Activated CD8-positive, alpha-beta memory T cell treated with anti-CD3 and anti-CD28 coated beads, Interleukin-2, amount 50 U/mL, for 24 hours (primary cell): ENCODE measurements around the gene MYBPC2.
A peak's percentile ranks its signal among the peaks of the same experiment; 100 is the strongest.

Source experiments
- DNase-seq: peaks from one replicate; pipeline ENCODE4 v3.0.0-alpha.2; 2020; ENCODE audit errors: extremely low read depth

MYBPC2 gene

DNA sequence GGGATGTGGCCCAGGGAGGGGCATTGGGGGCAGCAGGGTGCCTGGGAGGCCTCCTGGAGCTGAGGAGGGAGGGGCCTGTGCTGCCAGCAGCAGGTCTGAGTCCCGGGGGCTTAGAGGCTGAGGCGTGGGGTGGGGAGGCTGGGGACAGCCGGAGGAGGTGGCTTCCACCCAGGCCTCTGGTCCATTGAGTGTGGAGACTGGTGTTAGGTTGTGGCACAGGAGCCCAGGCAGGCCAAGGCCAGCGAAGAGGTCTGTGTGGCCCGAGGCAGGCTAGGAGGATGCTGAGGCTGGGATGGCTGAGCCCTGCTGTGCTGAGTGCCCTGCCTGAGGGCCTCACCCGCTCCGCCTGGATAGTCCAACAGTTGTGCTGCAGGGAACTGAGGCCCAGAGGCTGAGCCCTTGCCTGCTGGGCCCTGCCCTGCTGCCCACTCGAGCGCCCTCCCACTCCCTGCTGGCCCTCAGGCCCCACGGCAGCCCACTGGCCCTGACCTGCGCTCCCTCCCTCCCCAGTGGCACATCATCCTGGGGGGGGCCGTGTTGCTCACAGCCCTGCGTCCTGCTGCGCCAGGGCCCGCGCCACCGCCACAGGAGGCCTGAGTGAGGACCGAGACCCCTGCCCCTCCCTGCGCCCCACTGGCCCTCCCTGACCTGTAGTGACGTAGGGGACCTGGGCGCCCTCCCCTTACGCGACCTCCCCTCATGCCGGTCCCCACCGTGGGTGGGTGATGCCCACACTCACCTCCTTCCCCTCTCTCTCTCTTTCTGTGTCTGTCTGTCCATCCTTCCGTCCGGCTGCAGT is 48.9 kb downstream of the MYBPC2 start:
- no peak for DNase-seq

DNA sequence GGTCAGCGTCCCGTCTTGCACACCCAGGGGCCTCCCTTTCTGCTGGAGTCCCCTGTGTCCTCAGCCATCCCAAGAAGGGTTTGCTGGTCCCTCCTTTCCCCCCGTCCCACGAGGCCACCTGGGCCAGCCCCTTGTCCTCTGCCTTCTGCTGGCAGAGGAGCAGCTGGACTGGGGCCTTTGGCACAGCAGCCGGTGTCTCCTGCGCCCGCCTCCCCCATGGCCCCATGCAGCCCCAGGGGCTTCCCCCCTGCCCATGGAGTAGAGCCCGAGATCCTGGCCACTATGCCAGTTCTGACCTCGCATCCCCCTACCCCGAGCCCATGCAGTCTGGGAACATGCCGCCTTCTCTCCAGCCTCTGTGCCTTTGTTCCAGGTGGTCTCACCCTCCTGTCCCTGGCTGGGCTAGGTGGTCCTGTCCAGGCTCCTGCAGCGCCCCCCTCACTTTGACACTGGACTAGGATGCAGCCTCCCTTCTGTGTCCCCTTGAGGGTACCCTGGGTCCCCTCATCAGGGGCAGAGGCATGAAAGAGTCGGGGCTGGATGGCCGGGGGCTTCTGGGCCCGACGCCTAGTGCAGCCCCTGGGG is 49.7 kb downstream of the MYBPC2 start:
- DNase-seq = no peak

DNA sequence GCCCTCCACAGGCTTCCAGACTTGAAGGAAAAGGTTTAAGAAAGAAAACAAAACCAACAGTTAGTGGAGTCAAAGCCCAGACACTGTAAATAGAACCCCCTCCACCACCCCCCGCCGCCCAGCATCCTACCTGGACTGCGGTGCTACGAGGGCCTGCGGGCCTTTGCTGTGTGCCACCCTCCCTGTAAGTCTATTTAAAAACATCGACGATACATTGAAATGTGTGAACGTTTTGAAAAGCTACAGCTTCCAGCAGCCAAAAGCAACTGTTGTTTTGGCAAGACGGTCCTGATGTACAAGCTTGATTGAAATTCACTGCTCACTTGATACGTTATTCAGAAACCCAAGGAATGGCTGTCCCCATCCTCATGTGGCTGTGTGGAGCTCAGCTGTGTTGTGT is 50.2 kb downstream of the MYBPC2 start:
- no peak for DNase-seq

DNA sequence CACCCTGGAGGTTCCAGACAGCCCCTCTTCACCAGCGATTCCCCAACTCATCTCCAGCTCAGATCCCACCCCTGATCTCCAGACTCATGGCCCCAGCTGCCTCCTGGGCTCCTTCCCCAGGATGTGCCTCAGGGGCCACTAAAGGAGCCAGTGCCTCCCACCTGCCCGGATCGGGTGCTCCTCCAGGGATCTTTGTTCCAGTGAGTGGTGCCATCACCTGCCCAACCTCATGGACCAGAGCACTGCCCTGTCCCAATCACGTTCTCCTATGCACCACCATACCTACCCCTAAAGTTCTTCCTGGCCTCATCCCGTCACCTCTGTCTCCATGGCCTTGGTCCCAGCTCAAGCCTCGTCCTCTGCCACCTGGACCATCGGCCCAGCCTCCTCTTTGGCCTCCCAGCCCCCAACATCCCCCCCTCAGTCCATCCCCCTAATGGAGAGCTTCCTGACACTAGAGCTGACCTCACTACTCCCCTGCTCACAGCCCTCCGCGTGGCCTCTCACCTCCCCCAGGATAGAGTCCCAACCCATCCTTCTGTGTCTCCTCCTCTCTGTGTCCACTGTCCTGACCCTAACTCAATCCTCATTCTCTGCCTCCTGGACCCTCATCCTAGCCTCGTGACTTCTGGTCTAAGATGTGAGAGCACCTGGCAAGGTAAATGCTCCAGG is 52.7 kb downstream of the MYBPC2 start:
- DNase-seq = no peak

DNA sequence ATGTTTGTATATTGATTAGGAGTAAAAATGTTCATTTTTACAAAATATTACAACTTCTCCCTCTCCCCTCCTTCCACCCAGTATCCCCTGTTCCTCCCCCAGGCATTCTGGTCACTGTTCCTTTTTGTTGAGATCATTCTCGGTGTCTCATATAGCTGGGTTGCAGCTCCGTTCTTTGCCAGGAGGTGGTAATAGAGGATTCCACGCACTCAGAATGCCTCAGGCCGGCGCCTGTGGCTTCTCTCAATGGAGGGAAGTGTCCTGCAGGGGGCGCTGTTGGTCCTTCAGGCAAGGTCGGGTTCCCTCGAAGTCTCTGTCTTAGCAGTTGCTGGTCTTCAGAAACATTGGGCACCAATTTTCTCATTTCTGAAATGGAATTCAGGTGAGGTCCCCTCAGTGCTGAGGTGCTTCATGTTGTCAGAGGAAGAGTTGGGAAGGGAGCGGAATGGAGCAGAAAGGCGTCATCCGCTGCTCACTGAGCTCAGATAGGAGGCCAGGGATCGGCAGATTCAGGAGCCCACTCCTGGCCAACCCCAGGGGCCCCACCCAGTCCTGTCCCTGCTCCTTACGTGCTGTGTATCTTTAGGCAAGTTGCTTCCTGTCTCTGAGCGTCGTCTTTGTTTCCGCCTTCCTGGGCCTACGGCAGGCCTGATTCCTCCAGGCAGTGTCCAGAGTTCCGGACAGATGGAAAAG is 54.3 kb downstream of the MYBPC2 start:
- DNase-seq = peak; percentile 28

DNA sequence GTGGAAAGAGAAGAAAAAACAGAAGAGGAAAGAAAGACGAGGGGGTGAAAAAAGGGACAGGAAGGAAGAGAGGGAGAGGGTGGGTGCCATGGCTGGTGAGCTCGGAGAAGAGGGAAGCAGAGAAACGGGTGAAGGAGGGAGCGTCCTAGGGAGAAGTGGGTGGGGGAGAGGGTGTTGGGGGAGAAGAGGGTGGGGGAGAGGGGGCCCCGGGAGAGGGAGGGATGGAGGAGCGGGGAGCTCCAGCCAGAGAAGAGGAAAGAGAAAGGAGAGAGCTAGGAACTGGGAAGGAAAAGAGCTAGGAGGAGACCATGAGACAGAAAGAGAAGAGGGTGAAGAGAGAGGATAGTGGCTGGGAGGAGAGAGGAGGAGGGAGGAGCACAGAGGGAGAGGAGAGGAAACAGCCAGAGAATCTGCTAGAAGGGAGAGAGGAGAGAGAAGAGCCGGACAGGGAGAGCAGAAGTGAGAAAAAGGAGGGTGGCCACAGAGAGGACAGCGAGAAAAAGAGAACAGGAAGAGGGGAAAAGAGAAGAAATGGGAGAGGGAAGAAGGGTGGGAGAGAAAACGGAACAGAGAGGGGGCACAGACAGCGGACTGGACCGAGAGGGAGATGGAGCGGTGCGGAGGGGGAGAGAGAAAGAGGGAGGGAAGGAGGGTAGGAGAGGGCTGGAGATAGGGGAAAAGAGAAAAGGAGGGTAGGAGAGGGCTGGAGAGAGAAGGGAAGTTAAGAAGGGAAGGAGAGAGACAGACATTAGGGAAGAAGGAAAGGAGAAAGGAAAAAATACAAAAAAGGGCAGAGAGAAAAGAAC is 55.9 kb downstream of the MYBPC2 start:
- no peak for DNase-seq

DNA sequence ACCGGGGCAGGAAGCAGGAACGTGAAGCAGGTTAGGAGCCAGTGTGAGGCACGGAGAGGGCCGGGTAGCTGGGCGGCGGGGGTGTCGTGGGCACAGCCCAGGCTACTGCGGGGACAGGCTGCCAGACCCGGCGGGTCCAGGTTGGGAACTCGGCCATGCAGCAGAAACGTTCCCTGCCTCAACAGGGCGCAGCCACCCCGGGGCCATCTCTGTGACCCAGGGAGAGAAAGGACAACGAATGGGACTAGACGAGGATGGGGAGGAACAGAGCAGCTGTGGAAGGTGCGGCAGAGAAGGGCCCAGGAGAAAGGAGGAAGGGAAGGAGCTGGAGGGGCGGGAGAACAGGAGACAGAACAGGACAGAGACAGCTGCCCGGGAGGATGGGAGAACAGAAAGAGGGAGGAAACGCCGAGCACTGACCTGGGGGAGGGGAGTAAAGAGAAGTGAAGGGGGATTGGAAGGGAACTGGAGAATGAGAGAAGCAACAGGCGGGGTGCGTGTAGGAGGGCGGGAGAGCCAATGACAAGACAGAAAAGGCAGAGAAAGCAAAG is 56.8 kb downstream of the MYBPC2 start:
- DNase-seq = no peak

DNA sequence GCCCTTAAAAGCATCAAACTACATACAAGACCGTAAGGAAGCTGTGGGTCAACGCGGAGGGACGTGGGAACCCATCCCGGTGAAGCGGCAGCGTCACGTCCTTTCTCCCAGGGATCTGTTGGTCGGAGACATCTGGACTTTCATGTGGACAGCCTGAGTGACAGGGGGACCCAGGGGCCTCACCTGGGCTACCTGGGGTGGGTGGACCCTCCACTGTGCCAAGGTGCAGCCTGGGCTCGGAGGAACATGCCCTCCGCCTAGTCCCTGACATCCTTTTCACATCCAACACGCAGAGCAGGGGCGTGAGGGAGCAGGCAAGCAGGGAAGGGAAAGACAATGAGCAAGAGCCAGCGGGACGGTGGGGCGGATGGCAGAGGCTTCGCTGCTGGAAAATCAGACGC is 57.7 kb downstream of the MYBPC2 start:
- no peak for DNase-seq

DNA sequence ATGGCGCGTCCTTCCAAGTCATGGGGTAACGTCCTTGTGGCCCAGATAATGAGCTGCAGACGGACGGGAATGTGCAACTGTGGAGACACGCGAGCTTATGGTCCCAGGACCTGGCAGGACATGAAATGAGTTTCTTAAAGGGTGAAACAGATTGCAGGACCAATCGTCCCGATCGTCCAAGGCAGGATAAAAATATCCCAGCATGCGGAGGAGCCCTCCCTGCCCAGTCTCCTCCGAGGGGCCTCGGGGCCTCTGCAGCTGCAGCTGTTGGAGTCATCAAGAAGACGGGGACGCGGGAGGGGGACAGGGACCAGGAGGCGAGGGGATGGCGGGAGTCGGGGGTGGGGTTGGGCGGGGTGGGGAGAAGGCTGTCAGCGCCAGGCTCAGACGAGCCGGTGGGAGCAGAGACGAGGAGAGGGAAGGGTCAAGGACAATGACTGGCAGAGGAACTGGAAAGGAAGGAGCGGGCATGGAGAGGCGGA is 58.3 kb downstream of the MYBPC2 start:
- DNase-seq = no peak

DNA sequence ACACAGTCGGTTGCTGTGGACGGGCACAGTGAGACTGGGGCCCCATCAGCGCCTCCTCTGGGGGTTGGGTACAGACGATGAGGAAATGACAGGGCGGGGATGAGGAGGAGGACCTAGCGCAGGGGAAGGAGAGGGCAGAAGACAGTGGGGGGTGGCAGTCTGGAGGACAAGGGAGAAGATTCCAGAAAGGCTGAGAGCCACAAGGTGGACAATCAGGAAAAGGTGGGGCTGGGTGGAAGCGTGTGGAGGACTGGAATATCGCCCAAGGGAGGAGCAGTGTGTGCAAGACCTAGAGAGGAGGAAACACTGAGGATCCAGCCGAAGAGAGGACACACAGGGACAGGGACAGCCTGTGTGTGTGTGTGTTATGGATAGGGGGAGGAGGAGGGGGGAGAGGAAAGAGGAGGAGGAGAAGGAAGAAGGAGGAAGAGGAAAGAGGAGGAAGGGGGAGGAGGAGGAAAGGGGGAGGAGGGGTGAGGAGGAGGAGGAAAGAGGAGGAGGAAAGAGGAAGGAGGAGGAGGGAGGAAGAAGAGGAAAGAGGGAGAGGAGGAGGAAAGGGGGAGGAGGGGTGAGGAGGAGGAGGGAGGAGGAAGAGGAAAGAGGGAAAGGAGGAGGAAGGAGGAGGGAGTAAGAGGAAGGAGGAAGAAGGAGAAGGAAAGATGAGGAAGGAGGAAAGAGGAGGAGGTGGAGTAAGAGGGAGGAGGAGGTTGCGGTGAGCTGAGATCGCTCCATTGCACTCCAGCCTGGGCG is 59.8 kb downstream of the MYBPC2 start:
- DNase-seq = no peak

DNA sequence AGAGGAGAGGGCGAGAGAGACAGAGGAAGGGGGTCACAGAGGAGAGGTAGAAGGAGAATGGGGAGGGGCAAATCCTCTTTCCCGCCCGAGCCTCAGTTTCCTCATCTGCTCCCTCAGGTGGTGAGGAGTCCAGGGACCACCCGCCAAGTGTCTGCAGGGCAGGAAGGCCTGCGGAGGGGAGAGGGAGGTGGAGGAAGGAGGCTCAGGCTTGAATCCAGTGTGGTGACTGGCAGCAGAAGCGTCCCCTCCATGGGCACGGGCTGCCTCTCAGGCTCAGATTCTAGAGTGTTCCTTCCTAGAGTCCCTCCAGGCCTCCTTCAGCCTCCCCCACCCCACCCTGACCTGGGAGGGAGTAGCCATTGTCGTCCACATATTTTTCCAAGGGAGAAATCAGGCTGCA is 60.5 kb downstream of the MYBPC2 start:
- DNase-seq = no peak

DNA sequence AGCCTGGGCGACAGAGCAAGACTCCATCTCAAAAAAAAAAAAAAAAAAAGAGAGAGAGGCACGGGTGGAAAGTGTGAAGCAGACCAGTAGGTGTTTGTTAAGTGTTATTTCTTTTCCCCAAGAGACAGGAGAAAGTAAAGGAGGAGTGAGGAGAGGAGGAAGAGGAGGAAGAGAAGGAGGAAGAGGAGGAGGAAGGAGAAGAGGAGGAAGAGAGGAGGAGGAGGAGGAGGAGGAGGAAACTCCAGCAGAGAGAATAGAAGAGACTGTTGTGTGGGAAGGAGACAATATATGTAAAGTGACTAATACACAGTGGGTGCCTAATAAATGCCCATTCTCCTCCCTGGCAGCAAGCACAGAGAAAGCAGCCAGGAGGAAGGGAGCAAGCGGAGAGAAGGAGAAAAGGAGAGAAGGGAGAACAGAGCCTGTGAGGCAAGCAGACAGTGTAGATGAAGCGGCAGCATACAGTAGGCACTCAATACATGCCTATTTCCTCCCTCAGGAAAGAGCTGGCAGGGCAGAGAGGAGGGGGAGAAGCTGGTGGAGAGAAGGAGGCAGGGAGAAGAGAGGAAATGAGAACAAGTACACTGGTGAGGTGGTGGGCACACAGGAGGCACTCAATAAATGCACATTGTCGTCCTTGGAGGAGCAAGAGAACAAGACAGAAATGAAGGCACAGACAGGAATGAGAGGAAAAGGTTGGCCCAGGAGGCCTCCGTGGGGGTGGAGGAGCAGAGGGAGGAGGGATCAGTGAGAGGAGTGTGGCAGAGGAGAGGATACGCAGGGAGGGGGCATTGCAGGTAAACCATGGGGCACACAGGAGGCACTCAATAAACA is 61.7 kb downstream of the MYBPC2 start:
- DNase-seq = no peak

DNA sequence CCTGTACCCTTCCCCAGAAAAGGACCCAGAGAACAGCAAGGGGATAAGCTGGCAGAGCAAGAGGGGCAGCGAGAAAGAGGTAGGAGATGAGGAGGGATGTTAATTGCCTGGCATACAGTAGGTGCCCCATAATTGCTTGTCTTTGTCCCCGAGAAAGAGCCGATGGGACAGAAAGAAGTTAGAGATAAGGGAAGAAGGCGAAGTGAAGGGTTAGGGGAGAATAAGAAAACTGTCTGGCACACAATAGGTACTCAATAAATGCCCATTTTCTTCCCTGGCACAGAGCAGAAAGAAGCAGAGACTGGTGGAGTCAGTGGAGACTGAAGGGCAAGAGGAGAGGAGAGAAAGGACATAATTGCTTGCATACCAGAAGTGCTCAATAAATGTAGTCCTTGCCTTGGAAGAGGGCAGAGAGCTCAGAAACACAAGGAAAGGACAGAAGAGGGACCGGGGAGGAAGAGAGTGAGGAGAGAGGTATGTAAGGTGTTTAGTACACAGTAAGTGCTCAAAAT is 62.4 kb downstream of the MYBPC2 start:
- no peak for DNase-seq

DNA sequence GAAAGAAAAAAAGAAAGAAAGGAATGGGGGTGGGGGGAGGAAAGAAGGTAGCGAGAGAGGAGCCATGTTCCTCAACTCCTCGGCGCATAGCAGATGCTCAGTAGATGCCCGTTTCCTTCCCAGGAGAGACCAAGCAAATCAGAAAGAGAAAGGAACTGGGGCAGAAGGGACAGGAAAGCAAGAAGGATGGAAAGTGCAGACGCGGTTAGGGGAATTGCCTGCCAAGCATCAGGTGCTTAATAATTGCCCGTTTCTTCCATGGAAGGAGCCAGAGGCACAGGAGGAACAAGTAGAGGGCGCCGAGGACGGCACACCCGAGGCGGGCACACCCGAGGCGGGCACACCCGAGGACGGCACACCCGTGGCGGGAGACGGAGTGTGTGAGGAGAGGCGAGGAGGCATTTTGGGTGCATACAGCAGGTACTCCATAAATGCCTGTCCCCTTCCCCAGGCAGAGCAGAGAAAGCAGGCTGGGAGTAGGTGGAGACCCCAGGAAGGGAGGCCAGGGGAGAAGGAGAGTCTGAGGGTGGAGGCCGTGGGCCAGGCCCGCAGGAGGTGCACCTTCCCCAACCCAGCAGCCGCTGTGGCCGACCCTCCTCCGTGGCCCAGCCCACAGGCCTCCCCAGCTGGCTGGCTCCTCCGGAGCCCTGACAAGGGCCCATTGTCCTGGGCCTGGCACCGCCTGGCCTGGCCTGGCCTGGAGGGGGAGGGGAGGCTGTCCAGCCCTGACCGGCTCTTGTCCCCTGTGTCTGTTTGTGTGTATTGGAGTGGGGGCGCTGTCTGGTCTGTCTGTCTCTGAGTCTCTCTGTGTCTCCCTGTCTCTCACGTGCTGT is 63.7 kb downstream of the MYBPC2 start:
- no peak for DNase-seq

DNA sequence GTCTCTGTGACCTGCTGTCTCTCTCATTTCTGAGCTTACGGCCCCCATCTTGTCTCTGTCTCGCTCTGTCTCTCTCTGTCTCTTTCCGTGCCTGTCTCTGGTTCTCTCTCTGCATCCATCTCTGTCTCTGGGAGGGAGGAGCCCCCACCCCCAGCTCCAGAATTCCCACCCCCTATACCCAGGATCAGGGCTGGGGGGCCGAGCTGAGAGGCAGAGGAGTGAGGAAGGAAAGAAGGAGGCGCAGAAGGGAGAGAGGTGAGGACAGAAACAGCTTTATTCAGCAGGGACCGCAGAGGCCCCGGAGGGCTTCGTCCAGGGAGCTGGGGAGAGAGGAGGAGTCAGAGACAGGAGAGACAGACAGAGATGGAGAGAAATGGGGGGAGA is 64.3 kb downstream of the MYBPC2 start:
- no peak for DNase-seq

DNA sequence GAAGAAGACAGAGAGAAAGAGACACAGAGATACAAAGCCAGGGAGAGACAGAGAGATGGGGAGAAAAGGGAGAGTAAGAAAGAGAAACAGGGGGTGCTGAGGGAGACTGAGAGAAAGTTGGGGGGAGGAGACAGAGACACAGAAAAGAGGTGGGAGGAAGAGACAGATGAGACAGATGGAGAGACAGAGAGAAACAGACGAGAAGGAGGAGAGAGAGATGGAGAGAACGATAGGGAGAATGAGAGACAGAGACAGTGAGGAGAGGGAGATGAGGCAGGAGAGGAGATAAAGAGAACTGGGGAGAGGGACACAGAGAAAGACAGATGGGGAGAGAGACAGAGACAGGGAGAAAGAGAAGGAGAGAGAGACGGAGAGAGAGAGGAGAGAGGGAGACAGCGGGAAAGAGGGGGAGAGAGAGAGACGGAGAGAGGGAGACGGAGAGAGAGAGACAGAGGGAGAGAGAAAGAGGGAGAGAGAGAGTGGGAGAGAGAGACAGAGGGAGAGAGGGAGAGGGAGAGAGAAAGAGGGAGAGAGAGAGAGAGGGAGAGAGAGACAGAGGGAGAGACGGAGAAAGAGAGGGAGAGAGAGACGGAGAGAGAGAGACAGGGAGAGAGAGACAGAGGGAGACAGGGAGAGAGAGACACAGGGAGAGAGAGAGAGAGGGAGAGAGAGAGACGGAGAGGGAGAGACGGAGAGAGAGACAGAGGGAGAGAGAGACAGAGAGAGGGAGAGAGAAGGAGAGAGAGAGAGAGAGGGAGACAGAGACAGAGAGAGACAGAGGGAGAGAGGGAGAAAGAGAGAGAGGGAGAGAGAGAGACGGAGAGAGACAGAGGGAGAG is 65.7 kb downstream of the MYBPC2 start:
- DNase-seq = no peak

DNA sequence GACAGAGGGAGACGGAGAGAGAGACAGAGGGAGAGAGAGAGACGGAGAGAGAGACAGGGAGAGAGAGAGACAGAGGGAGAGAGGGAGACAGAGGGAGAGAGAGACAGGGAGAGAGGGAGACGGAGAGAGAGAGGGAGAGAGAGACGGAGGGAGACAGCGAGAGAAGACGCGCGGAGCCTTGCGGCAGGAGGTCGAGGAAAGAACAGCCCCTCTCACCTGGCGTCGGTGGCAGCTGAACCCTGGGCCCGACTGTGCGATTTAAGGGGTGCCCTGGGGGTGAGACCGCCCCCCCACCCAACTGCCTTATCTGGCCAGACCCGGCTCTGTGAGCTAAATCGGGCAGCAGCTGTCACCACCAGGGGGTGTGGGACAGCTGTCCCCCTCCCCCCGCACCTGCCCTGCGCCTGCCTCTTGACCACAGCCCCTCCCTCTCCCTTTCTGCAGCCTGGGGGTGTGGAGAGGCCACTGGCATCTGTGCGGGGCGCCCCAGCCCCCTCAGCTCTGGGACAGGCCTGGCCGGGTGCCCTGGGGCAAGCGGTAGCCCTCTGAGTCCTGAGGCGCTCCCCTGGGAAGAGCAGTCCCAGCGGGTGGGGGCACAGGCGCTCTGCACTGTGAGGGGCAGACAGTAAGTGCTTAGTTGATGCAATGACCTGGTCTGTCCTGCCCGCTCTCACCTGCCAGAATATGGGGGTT is 67.5 kb downstream of the MYBPC2 start:
- DNase-seq = no peak
